ENCODE results near the gene NCOA4.

The NCOA4 gene

GRCh38 chr10:46016190-46016589 is 14.2 kb downstream of the NCOA4 start:
- Histone ChIP-seq H3K4me3 (ENCODE audit: low read depth, low read length) (no peak overlapping the region), H3K36me3 (replicated peaks) (peaks cover 26% of the 10 kb centered on the region), H3K27ac (no peak overlapping the region), H3K27me3 (replicated peaks) (no peaks in the 10 kb centered on the region)
- TF ChIP-seq CTCF (IDR thresholded peaks at IDR 0.05; ENCODE audit: low read depth, low read length, missing control alignments), result no peak
- in situ Hi-C loops (cut with HindIII; ENCODE audit: low pct_ligation_motif_present, low sequenced_read_pairs), result no loop called here
- DNase-seq, result no peak

GRCh38 chr10:46014683-46015405 is 15.6 kb downstream of the NCOA4 start:
- Histone ChIP-seq H3K4me3 (ENCODE audit: low read depth, low read length) (no peak overlapping the region), H3K27me3 (replicated peaks) (no peaks in the 10 kb centered on the region), H3K36me3 (replicated peaks) (peaks cover 39% of the 10 kb centered on the region), H3K27ac (peak overlapping the region; percentile 43)
- in situ Hi-C loops (cut with HindIII; ENCODE audit: low pct_ligation_motif_present, low sequenced_read_pairs), result no loop called here
- peak; percentile 38 for DNase-seq
- TF ChIP-seq CTCF (IDR thresholded peaks at IDR 0.05; ENCODE audit: low read depth, low read length, missing control alignments), result no peak

- Histone ChIP-seq H3K36me3 (replicated peaks) (peaks cover 45% of the 10 kb centered on the region), H3K27me3 (replicated peaks) (no peaks in the 10 kb centered on the region), H3K27ac (peak overlapping the region; percentile 43), H3K4me3 (ENCODE audit: low read depth, low read length) (no peak overlapping the region)
- TF ChIP-seq CTCF (IDR thresholded peaks at IDR 0.05; ENCODE audit: low read depth, low read length, missing control alignments), result no peak
- DNase-seq, result no peak
- in situ Hi-C loops (cut with HindIII; ENCODE audit: low pct_ligation_motif_present, low sequenced_read_pairs), result no loop called here
These were observed 16.2 kb downstream of the NCOA4 start for GRCh38 chr10:46014206-46014605.

- no peaks in the 10 kb centered on the region for H3K27me3 ChIP-seq (replicated peaks)
- H3K36me3 ChIP-seq (replicated peaks), result peaks cover 55% of the 10 kb centered on the region
- no peak for TF ChIP-seq CTCF (IDR thresholded peaks at IDR 0.05; ENCODE audit: low read depth, low read length, missing control alignments)
- in situ Hi-C loops (cut with HindIII; ENCODE audit: low pct_ligation_motif_present, low sequenced_read_pairs), result no loop called here
- no peak for DNase-seq
- no peak overlapping the region for H3K4me3 ChIP-seq (ENCODE audit: low read depth, low read length)
- H3K27ac ChIP-seq, result no peak overlapping the region
These were observed 17.7 kb downstream of the NCOA4 start for GRCh38 chr10:46012746-46013145.

- H3K4me3 ChIP-seq (ENCODE audit: low read depth, low read length), result no peak overlapping the region
- no peak for DNase-seq
- H3K27ac ChIP-seq, result no peak overlapping the region
- in situ Hi-C loops (cut with HindIII; ENCODE audit: low pct_ligation_motif_present, low sequenced_read_pairs), result no loop called here
- peaks cover 67% of the 10 kb centered on the region for H3K36me3 ChIP-seq (replicated peaks)
- H3K27me3 ChIP-seq (replicated peaks), result no peaks in the 10 kb centered on the region
- TF ChIP-seq CTCF (IDR thresholded peaks at IDR 0.05; ENCODE audit: low read depth, low read length, missing control alignments), result no peak
These were observed 24.2 kb downstream of the NCOA4 start for GRCh38 chr10:46006219-46006618.

- H3K27me3 ChIP-seq (replicated peaks), result no peaks in the 10 kb centered on the region
- peaks cover 64% of the 10 kb centered on the region for H3K36me3 ChIP-seq (replicated peaks)
- no peak for TF ChIP-seq CTCF (IDR thresholded peaks at IDR 0.05; ENCODE audit: low read depth, low read length, missing control alignments)
- in situ Hi-C loops (cut with HindIII; ENCODE audit: low pct_ligation_motif_present, low sequenced_read_pairs), result no loop called here
- no peak overlapping the region for H3K4me3 ChIP-seq (ENCODE audit: low read depth, low read length)
- no peak overlapping the region for H3K27ac ChIP-seq
- no peak for DNase-seq
These were observed 25.0 kb downstream of the NCOA4 start for GRCh38 chr10:46005383-46005782.

Data from brain microvascular endothelial cell (primary cell).